IMR-90 (cell line): ENCODE measurements around the gene SPATA16. TPM values are rescaled to one million over a fixed set of nuclear protein-coding genes. Genes with fewer than 3 reads are reported as not detected.

Experiments used
- ATAC-seq: fragments of 200-7000 bp; cut with Tn5 transposase; 2 replicates; pipeline ENCODE4 v1.9.1; 2020; ENCODE audit warnings: low read depth, mild to moderate bottlenecking, moderate library complexity
- BruUV-seq: library from RNA; stranded (reverse); fragments of 400-500 nt; replicated peaks from 2 replicates; lab custom pipeline; 2021; lab: Mats Ljungman, UMichigan
- CTCF ChIA-PET: fragments of 300-600 bp; formaldehyde crosslinking; extraction: SDS; loops from one replicate; lab custom pipeline; 2021; ENCODE audit warnings: antibody characterized with exemption; lab: Yijun Ruan, JAX
- POLR2A ChIA-PET: fragments of 300-600 bp; sonication (Branson Sonifier 250); formaldehyde crosslinking; loops from one replicate; lab custom pipeline; 2022; ENCODE audit warnings: antibody characterized with exemption; ENCODE audit not compliant: unreplicated experiment; lab: Charles Lee
- DNase-seq: peaks from one replicate; pipeline ENCODE4 v3.0.0; 2013
- H2AFZ ChIP-seq: replicated peaks from 2 replicates; pipeline ENCODE3; 2013; ENCODE audit warnings: low read length, mild to moderate bottlenecking; ENCODE audit not compliant: poor library complexity
- H2AK5ac ChIP-seq: 2 replicates; pipeline ENCODE4 v1.6.1; 2013; ENCODE audit warnings: low read depth, low read length, inconsistent platforms
- H2AK9ac ChIP-seq: replicated peaks from 2 replicates; pipeline ENCODE3; 2013; ENCODE audit warnings: mild to moderate bottlenecking, low read depth, low read length, moderate library complexity; ENCODE audit not compliant: poor library complexity
- H2BK120ac ChIP-seq: 2 replicates; pipeline ENCODE4 v1.6.1; 2013; ENCODE audit warnings: low read depth, low read length, inconsistent platforms
- H2BK15ac ChIP-seq: 3 replicates; pipeline ENCODE4 v1.6.1; 2013; ENCODE audit warnings: low read depth, low read length, inconsistent platforms
- H2BK20ac ChIP-seq: 2 replicates; pipeline ENCODE4 v1.6.1; 2013; ENCODE audit warnings: low read depth, mild to moderate bottlenecking, inconsistent platforms, low read length, moderate library complexity
- H2BK5ac ChIP-seq: 2 replicates; pipeline ENCODE4 v1.6.1; 2013; ENCODE audit warnings: mild to moderate bottlenecking, low read depth, low read length, inconsistent platforms; ENCODE audit not compliant: poor library complexity, severe bottlenecking
- H3K14ac ChIP-seq: replicated peaks from 2 replicates; pipeline ENCODE4 v1.6.1; 2013; ENCODE audit warnings: low read depth, low read length, inconsistent platforms
- H3K18ac ChIP-seq: 2 replicates; pipeline ENCODE4 v1.6.1; 2013; ENCODE audit warnings: low read depth, low read length, control low read depth
- H3K23ac ChIP-seq: 2 replicates; pipeline ENCODE4 v1.6.1; 2013; ENCODE audit warnings: low read depth, low read length, inconsistent platforms
- H3K27ac ChIP-seq: 2 replicates; pipeline ENCODE4 v1.5.1; 2013; ENCODE audit warnings: mild to moderate bottlenecking, control low read depth, low read length; ENCODE audit not compliant: insufficient read depth
- H3K27me3 ChIP-seq: 2 replicates; pipeline ENCODE4 v1.6.1; 2013; ENCODE audit warnings: low read length; ENCODE audit not compliant: control insufficient read depth, insufficient read depth
- H3K36me3 ChIP-seq: 2 replicates; pipeline ENCODE4 v1.6.1; 2013; ENCODE audit warnings: low read length, mixed read lengths; ENCODE audit not compliant: control insufficient read depth, insufficient read depth
- H3K4ac ChIP-seq: 2 replicates; pipeline ENCODE4 v1.6.1; 2013; ENCODE audit warnings: low read depth, low read length, inconsistent platforms
- H3K4me1 ChIP-seq: 2 replicates; pipeline ENCODE4 v1.6.1; 2013; ENCODE audit warnings: low read length, mixed read lengths; ENCODE audit not compliant: control insufficient read depth, insufficient read depth
- H3K4me2 ChIP-seq: 2 replicates; pipeline ENCODE4 v1.6.1; 2013; ENCODE audit warnings: low read depth, mild to moderate bottlenecking, control low read depth, low read length, moderate library complexity
- H3K4me3 ChIP-seq: 2 replicates; pipeline ENCODE4 v1.5.1; 2013; ENCODE audit warnings: low read depth, mild to moderate bottlenecking, control low read depth, low read length, moderate library complexity; ENCODE audit not compliant: insufficient read depth
- H3K56ac ChIP-seq: 2 replicates; pipeline ENCODE4 v1.6.1; 2013; ENCODE audit warnings: low read length, inconsistent platforms; ENCODE audit not compliant: insufficient read depth; ENCODE audit errors: extremely low read depth
- H3K79me1 ChIP-seq, 2 experiments: 2 replicates each; pipeline ENCODE4 v1.6.1; 2013; ENCODE audit warnings: low read length in 2 of 2, inconsistent platforms in 1 of 2, low read depth in 1 of 2
- H3K9ac ChIP-seq: 2 replicates; pipeline ENCODE4 v1.6.1; 2013; ENCODE audit warnings: low read depth, low read length, control low read depth
- H3K9me1 ChIP-seq: 2 replicates; pipeline ENCODE4 v1.6.1; 2013; ENCODE audit warnings: low read length, inconsistent platforms; ENCODE audit not compliant: insufficient read depth
- H3K9me3 ChIP-seq: 2 replicates; pipeline ENCODE4 v1.6.1; 2013; ENCODE audit warnings: low read length; ENCODE audit not compliant: control insufficient read depth, insufficient read depth
- H4K20me1 ChIP-seq: 2 replicates; pipeline ENCODE4 v1.6.1; 2013; ENCODE audit warnings: low read length, inconsistent platforms; ENCODE audit not compliant: insufficient read depth
- H4K5ac ChIP-seq: 2 replicates; pipeline ENCODE4 v1.6.1; 2013; ENCODE audit warnings: mild to moderate bottlenecking, low read depth, low read length, control low read depth
- H4K8ac ChIP-seq, 2 experiments: 2 replicates each; pipeline ENCODE4 v1.6.1; 2013; ENCODE audit warnings: low read depth in 2 of 2, low read length in 2 of 2, control low read depth in 1 of 2, inconsistent platforms in 1 of 2
- H4K91ac ChIP-seq: 2 replicates; pipeline ENCODE4 v1.6.1; 2013; ENCODE audit warnings: low read depth, low read length, inconsistent platforms; ENCODE audit not compliant: insufficient read depth
- BHLHE40 ChIP-seq: fragments of 150-350 bp; IDR thresholded peaks from 2 replicates; pipeline ENCODE4 v1.6.1; 2016; ENCODE audit warnings: mild to moderate bottlenecking, low read depth, low read length
- CEBPB ChIP-seq: IDR thresholded peaks from 2 replicates; pipeline ENCODE4 v1.6.1; 2012; ENCODE audit warnings: low read depth, low read length, improper control_type of control experiment
- CHD1 ChIP-seq: IDR thresholded peaks from 2 replicates; pipeline ENCODE4 v1.6.1; 2012; ENCODE audit warnings: low read depth, low read length, improper control_type of control experiment
- CTCF ChIP-seq: conservative IDR thresholded peaks from 2 replicates; pipeline ENCODE4 v1.5.1; 2012; ENCODE audit warnings: mild to moderate bottlenecking, low read depth, low read length, improper control_type of control experiment
- ELK1 ChIP-seq: fragments of 150-350 bp; IDR thresholded peaks from 2 replicates; pipeline ENCODE4 v1.6.1; 2016; ENCODE audit warnings: low read depth, mild to moderate bottlenecking, low read length, moderate library complexity, borderline replicate concordance
- FOS ChIP-seq: fragments of 150-350 bp; IDR thresholded peaks from 2 replicates; pipeline ENCODE4 v1.6.1; 2016; ENCODE audit warnings: low read depth, low read length
- MAFK ChIP-seq: IDR thresholded peaks from 2 replicates; pipeline ENCODE4 v1.6.1; 2012; ENCODE audit warnings: low read depth, low read length, improper control_type of control experiment
- MAZ ChIP-seq: IDR thresholded peaks from 2 replicates; pipeline ENCODE4 v1.6.1; 2012; ENCODE audit warnings: low read depth, mild to moderate bottlenecking, low read length, improper control_type of control experiment, moderate library complexity, borderline replicate concordance
- MXI1 ChIP-seq: IDR thresholded peaks from 2 replicates; pipeline ENCODE4 v1.6.1; 2012; ENCODE audit warnings: low read depth, mild to moderate bottlenecking, low read length, moderate library complexity, borderline replicate concordance
- NFE2L2 ChIP-seq: fragments of 150-350 bp; IDR thresholded peaks from 2 replicates; pipeline ENCODE4 v1.6.1; 2016; ENCODE audit warnings: low read depth, mild to moderate bottlenecking, low read length
- POLR2A ChIP-seq: IDR thresholded peaks from 2 replicates; pipeline ENCODE4 v1.6.1; 2012; ENCODE audit warnings: mild to moderate bottlenecking, low read depth, low read length
- RAD21 ChIP-seq: IDR thresholded peaks from 2 replicates; pipeline ENCODE4 v1.6.1; 2012; ENCODE audit warnings: low read length, improper control_type of control experiment
- RCOR1 ChIP-seq: IDR thresholded peaks from 2 replicates; pipeline ENCODE4 v1.6.1; 2012; ENCODE audit warnings: mild to moderate bottlenecking, low read length, improper control_type of control experiment; ENCODE audit not compliant: insufficient replicate concordance
- RFX5 ChIP-seq: IDR thresholded peaks from 2 replicates; pipeline ENCODE4 v1.8.0; 2012; ENCODE audit warnings: low read depth, mild to moderate bottlenecking, low read length, moderate library complexity
- SMC3 ChIP-seq: fragments of 150-350 bp; IDR thresholded peaks from 2 replicates; pipeline ENCODE4 v1.6.1; 2016; ENCODE audit warnings: low read depth, mild to moderate bottlenecking, antibody characterized with exemption, low read length, moderate library complexity
- USF2 ChIP-seq: fragments of 150-350 bp; IDR thresholded peaks from 2 replicates; pipeline ENCODE4 v1.6.1; 2017; ENCODE audit warnings: mild to moderate bottlenecking, antibody characterized with exemption, low read length, low read depth
- WGBS, 2 experiments: methylation state at CpG; one replicate each; pipeline versions ENCODE4 v1.1.5 to v1.1.7; 2013; ENCODE audit warnings: missing lambda C conversion rate in 2 of 2; ENCODE audit not compliant: insufficient read length in 1 of 2; ENCODE audit errors: extremely low coverage in 2 of 2; 5-methylcytosine and 5-hydroxymethylcytosine counted together
- dilution Hi-C: fragments of 300-500 bp; cut with HindIII; formaldehyde crosslinking; loops from one replicate; pipeline ENCODE4 v1.14.3; 2018; ENCODE audit warnings: low sequenced_read_pairs; ENCODE audit not compliant: unreplicated experiment
- in situ Hi-C: fragments of 300-500 bp; cut with MboI; formaldehyde crosslinking; loops from 3 replicates; pipeline ENCODE4 v1.14.3; 2019; ENCODE audit warnings: low sequenced_read_pairs, inconsistent platforms, mixed read lengths
- intact Hi-C: fragments of 100-400 bp; cut with micrococcal nuclease; formaldehyde crosslinking; loops from 2 replicates; pipeline ENCODE4 v1.10.0; 2022
- polyA plus RNA-seq, 3 experiments: library from polyadenylated mRNA; depleted of rRNA; stranded (reverse); fragments of >200 nt; gene quantifications; 2 replicates each; pipeline ENCODE4 v1.2.3, GENCODE V29; 2012; ENCODE audit warnings: low replicate concordance in 1 of 3
- total RNA-seq: library from RNA; depleted of rRNA; stranded (reverse); fragments of >200 nt; gene quantifications from 2 replicates; pipeline ENCODE4 v1.2.3, GENCODE V29; 2012

The SPATA16 gene
- total and polyA plus RNA-seq, 2 of the 4 experiments (the other 2 are of a cell fraction) = not detected

- Histone ChIP-seq H2BK20ac (no peak overlapping the region), H2AK9ac (no peak overlapping the region), H3K56ac (no peak overlapping the region), H3K27ac (no peak overlapping the region), H3K9me1 (no peaks in the 10 kb centered on the region), H3K9me3 (no peaks in the 10 kb centered on the region), H3K4me3 (no peak overlapping the region), H2AFZ (no peak overlapping the region), H3K14ac (no peak overlapping the region), H3K4me1 (no peaks in the 10 kb centered on the region), H3K23ac (no peak overlapping the region), H2AK5ac (no peak overlapping the region), H3K4ac (no peak overlapping the region), H4K91ac (no peak overlapping the region), H3K79me1 (no peaks in the 10 kb centered on the region), H4K20me1 (no peaks in the 10 kb centered on the region), H3K18ac (no peak overlapping the region), H2BK120ac (no peak overlapping the region), H3K27me3 (no peaks in the 10 kb centered on the region), H3K4me2 (no peak overlapping the region), H2BK15ac (no peak overlapping the region), H3K9ac (no peak overlapping the region), H4K8ac (no peak overlapping the region), H3K36me3 (no peaks in the 10 kb centered on the region), H2BK5ac (no peak overlapping the region), H4K5ac (no peak overlapping the region)
- no TSS peak for BruUV-seq
- DNase-seq (no peak), ATAC-seq (no peak)
- intact Hi-C loops = no loop called here
- in situ Hi-C loops = no loop called here
- WGBS, 2 experiments = no CpG with 5 or more reads among the region's 3 CpGs
- ChIA-PET POLR2A (no interaction called here), CTCF (no interaction called here)
- TF ChIP-seq NFE2L2 (no peak), CTCF (no peak), FOS (no peak), MXI1 (no peak), RAD21 (no peak), SMC3 (no peak), ELK1 (no peak), MAFK (no peak), BHLHE40 (no peak), RCOR1 (no peak), USF2 (no peak), POLR2A (no peak), CHD1 (no peak), MAZ (no peak), RFX5 (no peak), CEBPB (no peak)
- dilution Hi-C loops = no loop called here
Measured at GRCh38 chr3:172911142-172911541, 229.9 kb downstream of the SPATA16 start.
